Measurements from ENCODE around the gene RAB1A. TPM values are rescaled to one million over a fixed set of nuclear protein-coding genes. Genes with fewer than 3 reads are reported as not detected.

RAB1A gene
- total and polyA plus RNA-seq, 3 experiments from 2014 or later: 53.9 to 91.9 (median 88.1) TPM

Other genes starting within 250 kb of the RAB1A start
- gene SLC1A4, start 140.7 kb downstream of the RAB1A start, total RNA-seq: 10 to 100 TPM; 21.2 to 21.3 TPM
- 1.9 TPM for gene SLC1A4, start 140.7 kb downstream of the RAB1A start, polyA plus RNA-seq
- gene CEP68, start 73.7 kb downstream of the RAB1A start, total RNA-seq: 1 to 10 TPM; 7.2 to 7.4 TPM
- 24.7 TPM for gene CEP68, start 73.7 kb downstream of the RAB1A start, polyA plus RNA-seq
- gene ACTR2, start 97.7 kb upstream of the RAB1A start, total RNA-seq: 100 to 1,000 TPM; 294 to 306 TPM
- 299 TPM for gene ACTR2, start 97.7 kb upstream of the RAB1A start, polyA plus RNA-seq

Measured in CD8-positive, alpha-beta memory T cell (primary cell).